AML-193 (cell line): ENCODE results near the gene TGIF1.

Experiments used
- DNase-seq, 2 experiments: peaks; one replicate each; lab custom pipeline; 2025; lab: John Stamatoyannopoulos, UW

TGIF1 gene

DNA sequence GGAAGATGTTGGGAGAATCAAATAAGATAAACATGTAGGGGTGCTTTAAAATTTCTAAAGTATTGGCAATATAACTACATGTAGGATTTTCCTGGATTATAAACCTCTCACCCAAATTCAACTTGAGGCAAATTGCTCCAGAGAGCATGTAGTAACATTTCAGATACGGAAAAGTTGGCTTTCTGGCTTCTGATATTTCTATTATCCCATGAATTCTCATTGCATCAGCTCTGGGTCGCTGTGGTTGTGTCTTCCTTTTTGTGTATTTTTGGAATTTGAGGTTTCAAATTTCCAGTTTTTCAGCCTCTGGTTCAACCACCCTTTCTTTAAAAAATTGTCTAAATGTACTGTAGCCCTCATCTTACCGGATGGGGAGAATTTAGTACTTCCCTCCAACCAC, 32.3 kb downstream of the TGIF1 start:
- DNase-seq, result no peak

DNA sequence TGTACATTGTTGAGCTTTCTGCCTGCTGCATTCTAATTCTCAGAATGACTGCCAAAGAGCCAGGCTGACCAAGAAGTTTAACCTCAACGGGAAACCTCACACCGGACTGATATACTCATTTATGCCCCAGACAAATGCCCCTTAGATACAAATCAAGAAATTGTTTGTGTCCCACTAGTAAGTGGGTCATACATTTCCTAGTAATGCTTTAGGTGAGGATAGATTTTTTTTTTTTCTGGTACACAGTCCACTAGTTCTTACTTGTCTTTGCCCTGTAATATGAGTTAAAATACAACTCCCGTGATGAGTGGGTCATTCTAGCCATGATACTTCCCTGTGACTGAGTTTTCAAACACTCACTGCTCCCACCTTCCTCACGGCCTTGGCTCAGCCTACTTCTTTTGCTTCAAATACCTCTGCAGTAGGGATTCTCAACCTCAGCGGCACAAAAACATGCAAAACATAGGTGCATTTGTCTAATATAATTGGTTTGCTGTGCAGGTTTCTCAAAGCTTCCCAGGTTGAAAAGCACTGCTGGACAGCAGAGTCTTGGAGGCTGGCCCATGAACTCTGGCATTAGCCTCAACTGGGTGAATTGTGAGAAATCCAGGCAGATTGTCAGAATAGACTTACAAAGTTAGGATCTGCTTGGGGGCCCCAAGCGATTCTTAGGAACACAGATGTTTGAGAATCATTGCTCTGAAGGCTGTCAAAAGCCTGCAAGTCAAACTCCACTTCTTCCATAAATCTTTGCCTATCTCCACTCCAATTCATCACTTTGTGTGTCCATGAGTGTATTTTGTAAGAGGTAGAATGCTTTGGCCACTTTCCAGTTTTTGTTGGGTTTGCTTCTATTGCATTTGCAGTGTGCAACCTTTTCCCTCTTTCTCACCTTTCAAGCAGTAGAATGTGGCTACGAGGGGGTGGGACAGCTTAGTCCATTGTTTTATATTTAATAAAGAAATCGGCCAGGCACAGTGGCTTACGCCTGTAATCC, 35.5 kb downstream of the TGIF1 start:
- DNase-seq, result no peak

DNA sequence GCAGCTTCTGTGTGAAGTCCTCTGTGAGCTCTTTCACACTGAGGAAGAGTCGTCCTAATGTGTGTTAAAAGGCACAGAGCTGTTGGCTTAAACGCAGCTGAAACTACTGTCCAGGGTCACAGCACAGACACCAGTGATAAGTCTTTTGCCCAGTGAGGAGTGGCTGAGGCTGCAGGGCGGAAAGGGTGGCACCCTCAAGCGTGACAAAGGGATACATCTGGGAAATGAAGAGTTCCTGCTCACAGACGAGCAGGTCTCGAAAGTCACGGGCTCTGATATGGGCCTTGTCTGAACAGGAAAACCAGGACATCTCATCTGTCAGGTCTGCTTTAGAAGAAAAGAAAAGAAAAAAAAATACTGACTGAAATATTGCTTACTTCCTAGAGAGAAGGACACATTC, 36.5 kb downstream of the TGIF1 start:
- DNase-seq, result no peak

DNA sequence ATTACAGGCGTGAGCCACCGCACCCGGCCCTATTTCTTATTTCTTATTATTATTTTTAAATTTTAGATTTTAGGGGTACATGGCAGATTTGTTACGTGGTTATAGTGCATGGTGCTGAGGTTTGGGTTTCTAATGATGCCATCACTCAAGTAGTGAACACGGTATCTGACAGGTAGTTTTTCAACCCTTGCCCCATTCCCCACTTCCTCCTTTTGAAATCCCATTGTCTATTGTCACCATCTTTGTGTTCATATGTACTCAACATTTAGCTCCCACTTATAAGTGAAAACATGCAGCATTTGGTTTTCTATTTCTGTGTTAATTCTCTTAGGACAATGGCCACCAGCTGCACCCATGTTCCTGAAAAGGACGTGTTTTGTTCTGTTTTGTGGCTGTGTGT, 39.5 kb downstream of the TGIF1 start:
- DNase-seq, result no peak

DNA sequence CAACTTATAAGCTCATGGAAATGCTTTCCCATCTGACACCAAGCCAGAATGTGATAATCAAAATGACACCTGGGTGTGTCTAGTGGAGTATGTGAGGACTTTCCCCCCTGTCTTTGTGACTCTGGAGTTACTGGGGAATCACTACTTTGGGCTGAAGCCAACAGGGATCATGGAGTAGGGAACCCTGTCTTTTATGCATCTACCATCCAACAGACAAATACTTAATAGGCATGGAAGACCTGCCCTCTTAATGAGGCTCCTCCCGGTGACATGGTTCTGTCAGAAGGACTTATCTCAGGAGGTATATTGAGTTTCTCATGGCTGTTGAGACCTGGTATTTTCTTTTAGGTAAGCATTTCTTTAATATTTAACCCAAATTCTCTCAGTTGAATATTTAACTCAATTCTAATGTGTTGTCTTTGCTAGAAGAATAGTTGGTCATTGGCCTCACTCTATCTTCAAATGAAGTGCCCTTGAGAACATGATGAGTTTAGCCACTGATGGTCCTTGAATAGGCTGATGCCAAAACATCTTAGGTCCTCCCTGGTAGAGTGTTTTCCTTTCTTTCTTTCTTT, 42.1 kb downstream of the TGIF1 start:
- no peak for DNase-seq

DNA sequence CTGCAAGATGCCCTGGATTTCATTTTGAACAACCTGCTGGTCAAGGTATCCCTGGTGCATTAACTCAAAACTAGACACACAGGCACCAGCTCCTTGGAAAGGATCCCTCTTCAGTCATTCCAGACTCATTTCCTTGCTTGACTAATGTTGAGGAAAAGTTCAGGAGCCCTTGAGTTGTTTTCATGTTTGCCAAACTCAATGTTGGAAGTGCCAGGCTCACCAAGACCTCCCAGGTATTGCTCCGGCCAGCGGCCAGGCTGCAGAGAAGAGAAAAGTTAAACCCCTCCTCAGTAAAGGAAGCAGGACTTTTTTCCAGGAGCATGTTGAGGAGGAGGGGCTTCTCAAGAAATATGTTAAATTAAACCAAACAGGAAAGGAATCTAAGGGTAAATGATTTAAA, 42.7 kb downstream of the TGIF1 start:
- DNase-seq, result no peak

DNA sequence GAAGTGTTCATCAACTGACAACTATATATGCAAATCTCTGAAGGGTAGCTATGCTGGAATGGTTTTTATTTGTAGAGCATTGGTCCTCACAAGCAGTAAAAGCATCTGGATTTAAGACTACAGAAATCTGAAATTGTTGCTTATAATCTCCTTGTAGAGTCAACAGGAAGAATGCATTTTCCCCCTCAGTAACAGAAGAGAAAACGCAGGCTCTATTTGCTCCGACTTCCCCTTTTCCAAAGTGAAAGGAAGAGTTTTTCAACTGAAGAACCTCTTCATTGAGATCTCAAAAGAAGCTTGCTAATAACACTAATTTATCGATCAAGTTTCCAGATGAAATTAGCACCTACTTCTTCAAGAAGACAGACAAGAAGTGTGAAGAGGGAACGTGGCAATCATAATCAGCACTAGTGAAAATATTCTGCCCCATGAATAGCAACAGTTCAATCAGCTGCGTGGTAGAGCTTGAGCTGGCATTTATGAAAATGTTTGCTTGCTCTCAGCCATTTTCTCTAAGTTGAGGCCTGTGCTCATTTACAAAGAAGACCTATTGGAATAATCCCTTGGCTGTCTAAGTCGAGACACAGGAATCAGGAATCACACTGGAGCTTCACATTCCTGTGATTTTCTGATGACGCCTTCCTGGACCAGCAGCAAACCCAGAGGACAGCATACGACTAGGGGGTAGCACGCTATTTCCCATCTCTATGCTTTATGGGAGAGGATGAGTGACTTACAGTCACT, 43.7 kb downstream of the TGIF1 start:
- peak; percentile 57 to 69 for DNase-seq

DNA sequence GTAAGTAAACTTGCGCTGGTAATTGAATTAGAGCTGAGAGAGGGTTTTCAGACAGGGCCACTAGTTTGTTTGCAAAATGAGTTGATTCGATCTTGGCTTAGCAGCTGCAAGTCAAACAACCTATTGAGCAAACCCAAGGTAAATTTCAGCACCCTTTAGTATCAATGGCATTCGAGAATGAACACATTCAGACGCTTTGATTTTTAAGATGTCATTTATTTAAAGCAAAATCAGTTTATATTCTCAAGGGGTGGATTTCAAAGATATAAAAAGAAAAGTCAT, 44.2 kb downstream of the TGIF1 start:
- DNase-seq, result no peak

DNA sequence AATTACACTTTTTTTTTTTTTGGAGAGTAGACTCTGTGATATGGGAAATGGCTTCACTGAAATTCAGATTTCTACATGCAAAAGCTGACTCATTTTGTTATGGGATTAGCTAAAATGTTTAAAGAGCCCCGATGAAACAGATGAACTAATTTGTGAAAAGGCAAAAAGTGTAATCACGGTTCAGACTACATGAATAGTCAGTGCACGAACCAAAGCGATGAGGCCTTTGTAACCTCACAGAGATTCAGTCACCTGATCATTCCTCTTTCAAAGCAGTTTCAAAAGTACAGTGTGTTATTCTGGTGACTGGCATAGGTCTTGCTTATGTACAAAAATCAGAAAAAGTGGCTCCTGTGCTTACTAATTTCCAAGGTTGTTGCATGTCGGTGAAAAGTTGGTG, 44.6 kb downstream of the TGIF1 start:
- no peak for DNase-seq

DNA sequence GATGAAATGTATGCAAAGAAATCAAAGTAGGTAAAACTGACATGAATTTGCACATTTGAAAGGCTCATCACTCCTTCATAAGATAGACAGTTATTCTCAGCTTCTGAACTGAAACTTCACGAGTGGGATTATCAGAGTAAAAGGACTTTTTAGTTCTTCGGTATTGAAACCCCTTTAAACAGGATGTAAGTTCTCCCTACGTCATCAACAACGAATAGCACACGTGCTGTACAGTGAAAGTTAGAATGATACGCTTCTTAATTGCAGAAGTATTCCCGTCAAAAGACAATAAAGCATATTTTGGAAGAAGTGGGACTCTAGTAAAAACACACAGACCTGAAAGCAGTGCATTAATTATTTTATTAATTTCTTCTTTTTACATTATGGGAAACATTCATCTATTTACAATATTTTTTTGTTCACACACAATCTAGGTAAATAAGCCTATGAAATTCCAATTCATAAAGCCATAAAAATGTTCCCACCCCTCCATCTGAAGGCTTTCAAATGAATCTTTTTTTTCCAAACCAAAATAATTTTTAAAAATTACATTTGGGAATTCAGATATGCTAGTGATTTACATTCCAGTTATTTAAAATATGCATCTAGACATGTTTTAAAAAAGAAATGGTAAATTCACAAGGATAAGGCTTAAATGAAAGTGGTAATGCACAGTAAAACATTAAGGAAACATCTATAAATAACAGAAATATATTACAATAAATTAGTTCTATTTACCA, 45.9 kb downstream of the TGIF1 start:
- DNase-seq, result no peak

DNA sequence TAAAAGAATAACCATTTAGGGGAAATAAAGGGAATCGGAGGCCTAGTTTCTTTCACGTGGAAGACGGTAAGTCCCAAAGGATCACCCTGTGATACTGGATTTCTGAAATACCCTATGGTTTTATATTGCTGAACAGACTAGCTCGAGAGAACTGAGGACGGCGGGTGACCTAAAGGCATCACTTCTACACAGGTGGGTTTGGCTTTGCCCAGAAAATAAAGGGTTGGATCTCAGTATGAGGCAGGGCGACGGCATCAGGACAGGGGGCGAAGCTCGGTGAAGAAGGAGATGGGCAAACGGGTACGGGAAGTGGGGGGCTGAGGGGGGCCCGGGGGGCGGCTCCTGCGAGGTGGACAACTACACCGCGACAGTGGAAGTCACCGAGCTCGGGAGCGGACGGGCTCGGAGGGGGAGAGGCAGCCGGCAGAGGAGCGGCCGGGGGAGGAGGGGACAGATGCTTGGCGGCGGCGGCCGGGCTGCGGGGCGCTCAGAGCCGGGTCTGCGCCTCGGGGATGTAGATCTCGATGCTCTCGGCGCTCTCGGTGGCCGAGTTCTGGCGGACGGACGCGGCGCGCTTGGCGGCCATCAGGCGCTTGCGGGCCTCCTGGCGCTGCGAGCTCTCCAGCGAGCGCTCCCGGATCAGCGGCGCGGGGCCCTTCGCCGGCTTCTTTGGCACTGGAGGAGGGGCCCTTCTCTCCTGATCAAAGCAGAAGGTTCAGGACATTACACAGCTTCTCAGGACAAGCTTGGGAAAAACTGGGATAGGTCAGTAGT, 48.9 kb downstream of the TGIF1 start:
- no peak for DNase-seq

DNA sequence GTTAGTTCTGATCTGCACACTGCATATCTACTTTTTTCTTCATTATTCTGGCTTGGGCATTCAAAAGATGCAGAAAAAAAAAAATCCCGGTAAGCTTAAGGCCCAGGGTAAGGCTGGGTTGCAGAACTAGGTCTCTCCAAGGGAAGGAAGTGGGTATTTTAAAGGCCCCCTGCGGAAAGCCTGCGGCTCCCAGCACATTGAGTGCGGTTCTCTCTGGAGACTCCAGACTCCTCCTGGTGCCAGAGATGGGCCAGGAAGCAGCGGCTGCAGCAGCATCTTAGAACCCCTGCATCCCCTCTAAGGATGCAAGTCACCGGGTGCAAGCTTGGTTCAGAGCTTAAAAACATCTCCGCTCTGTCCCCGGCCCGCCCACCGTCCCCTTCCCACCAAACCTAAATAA, 49.5 kb downstream of the TGIF1 start:
- DNase-seq, result no peak

DNA sequence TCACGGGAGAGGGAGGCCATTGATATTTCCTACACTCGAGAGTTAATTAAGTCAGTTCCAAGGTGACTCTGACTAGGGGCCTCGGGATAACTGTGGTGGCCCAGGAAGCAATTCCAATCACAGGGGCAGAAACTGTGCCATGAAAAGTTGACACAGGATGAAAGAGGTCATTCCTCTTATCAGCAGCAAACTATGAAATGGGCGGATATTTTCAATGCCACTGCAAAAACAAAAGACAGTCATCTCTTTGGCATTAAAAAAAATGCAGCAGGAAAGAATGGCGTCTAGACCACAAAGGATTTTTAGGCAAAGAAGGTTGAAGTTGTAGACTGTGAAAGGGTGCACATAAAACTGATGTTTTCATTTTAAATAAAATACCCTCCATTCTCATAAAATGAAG, 50.0 kb downstream of the TGIF1 start:
- no peak for DNase-seq

DNA sequence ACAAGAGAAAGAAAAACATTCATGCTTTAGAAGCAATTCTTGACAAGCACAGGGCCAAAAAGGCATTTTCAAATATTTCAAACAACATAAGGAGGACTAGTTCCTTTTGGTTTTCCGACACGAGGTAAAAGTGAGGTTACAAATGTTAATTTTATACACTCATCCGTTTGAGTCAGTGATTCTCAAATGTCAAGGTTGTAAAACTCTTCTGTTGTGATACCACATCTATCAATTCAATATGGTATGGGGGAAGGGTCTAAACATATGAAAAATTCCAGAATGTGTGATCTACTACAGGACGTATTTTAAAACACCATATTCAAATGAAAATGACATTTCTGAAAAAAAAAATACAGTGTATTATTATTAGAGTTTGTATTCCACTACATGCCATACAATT, 52.7 kb downstream of the TGIF1 start:
- DNase-seq, result no peak

DNA sequence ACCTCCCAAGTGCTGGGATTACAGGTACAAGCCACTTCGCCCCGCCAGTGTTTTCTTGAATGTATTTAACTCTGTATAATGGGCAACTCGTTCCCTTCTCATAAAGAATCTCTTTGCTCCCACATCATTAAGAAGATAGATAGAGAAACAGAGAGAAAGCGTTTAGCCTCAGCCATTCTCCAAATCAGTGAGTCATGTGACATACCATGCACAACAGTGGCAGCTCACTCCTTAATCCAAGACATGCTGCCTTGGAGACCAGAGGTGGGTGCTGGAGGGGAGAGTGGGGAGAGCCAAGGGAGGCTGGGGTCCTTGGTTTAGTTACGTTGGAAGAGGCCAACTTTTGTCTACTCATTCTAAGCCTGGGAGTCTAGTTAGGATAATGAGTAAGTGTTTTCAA, 54.7 kb downstream of the TGIF1 start:
- no peak for DNase-seq

DNA sequence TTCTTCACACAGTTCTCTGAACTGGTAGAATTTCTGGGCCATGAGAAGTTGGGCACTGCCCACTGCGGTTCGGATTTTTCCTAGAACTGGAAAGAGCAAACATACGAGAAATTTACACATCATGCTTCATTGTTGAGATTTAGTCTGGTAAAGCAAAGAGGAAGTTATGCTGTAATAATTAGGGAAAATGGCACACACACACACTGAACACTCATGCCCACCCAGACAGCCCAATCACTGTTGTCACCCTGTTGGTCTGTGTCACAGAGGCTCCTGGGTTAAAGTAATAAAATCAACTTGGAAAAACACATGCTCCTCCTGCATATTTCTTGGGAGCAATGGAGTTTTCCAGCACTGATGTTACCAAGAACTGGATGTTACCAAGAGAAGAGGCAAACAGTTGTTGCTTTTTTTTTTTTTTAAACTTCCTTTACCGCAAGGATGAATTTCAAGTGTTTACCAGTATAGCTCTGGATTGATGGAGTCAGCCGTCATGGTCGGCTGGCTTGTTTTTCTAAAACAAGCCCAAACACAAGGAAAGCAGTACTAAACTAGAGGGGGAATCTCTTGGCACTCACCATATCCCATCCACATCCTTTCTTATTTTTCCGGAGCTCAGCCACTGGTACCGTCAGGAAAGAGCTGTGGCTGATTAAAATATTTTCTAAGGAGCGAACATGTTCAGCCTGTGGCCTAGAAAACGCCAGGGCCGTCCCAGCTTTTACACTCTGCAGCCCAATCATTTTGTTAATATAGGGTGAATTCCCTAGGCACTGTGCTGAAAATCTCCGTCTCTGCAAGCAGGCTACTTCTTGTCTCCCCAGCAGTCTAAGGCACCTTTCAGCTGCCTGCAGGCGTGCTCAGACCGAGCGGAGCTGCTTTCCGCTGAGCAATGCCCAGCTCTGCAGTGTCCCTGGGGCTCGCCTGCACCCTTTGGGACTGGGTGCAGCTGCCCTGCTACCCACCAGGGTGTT, 58.9 kb downstream of the TGIF1 start:
- DNase-seq, result no peak
